ENCODE results near the gene RNASE1. TPM values are rescaled to one million over a fixed set of nuclear protein-coding genes. Genes with fewer than 3 reads are reported as not detected.

RNASE1 gene
- total RNA-seq, 4 donors from 2014 or later: 39.7 to 97.1 (median 64.0) TPM

GRCh38 chr14:20809917-20810316, 7.3 kb upstream of the RNASE1 start:
- DNase-seq (ENCODE audit: low spot score in 2 of 2): no peak
- TF ChIP-seq CTCF (IDR thresholded peaks at IDR 0.05) (no peak), EP300 (IDR thresholded peaks at IDR 0.05) (no peak), POLR2AphosphoS5 (IDR thresholded peaks at IDR 0.05) (no peak), POLR2A (IDR thresholded peaks at IDR 0.05) (no peak)
- Histone ChIP-seq H3K27ac (no peak overlapping the region), H3K4me3 (no peak overlapping the region), H3K27me3 (no peaks in the 10 kb centered on the region), H3K9me3 (no peaks in the 10 kb centered on the region), H3K36me3 (no peaks in the 10 kb centered on the region), H3K4me1 (no peaks in the 10 kb centered on the region)
- WGBS: 59% methylated on average over 5 of the region's 5 CpGs

GRCh38 chr14:20808162-20808483, 5.5 kb upstream of the RNASE1 start:
- DNase-seq (ENCODE audit: low spot score in 2 of 2): no peak
- no peak overlapping the region for H3K27ac ChIP-seq
- TF ChIP-seq EP300 (IDR thresholded peaks at IDR 0.05) (no peak), POLR2AphosphoS5 (IDR thresholded peaks at IDR 0.05) (no peak), CTCF (IDR thresholded peaks at IDR 0.05) (no peak), POLR2A (IDR thresholded peaks at IDR 0.05) (no peak)

GRCh38 chr14:20807304-20808161, 4.9 kb upstream of the RNASE1 start:
- Histone ChIP-seq H3K36me3 (no peaks in the 10 kb centered on the region), H3K27ac (no peak overlapping the region), H3K4me1 (no peaks in the 10 kb centered on the region), H3K4me3 (no peak overlapping the region), H3K9me3 (no peaks in the 10 kb centered on the region), H3K27me3 (no peaks in the 10 kb centered on the region)
- whole genome bisulfite sequencing: 57% methylated on average over 6 of the region's 6 CpGs
- TF ChIP-seq POLR2AphosphoS5 (IDR thresholded peaks at IDR 0.05): no peak
- TF ChIP-seq CTCF (IDR thresholded peaks at IDR 0.05): no peak
- no peak for TF ChIP-seq POLR2A (IDR thresholded peaks at IDR 0.05)
- no peak for TF ChIP-seq EP300 (IDR thresholded peaks at IDR 0.05)
- DNase-seq (ENCODE audit: low spot score in 2 of 2): no peak

More at GRCh38 chr14:20808162-20808483, 5.5 kb upstream of the RNASE1 start:
- no peaks in the 10 kb centered on the region for H3K36me3 ChIP-seq
- H3K4me3 ChIP-seq: no peak overlapping the region
- WGBS: 55% methylated on average over 3 of the region's 3 CpGs
- H3K4me1 ChIP-seq: no peaks in the 10 kb centered on the region
- H3K9me3 ChIP-seq: no peaks in the 10 kb centered on the region
- H3K27me3 ChIP-seq: no peaks in the 10 kb centered on the region

GRCh38 chr14:20805485-20805884, 2.8 kb upstream of the RNASE1 start:
- TF ChIP-seq POLR2A (IDR thresholded peaks at IDR 0.05): no peak
- no peak for TF ChIP-seq POLR2AphosphoS5 (IDR thresholded peaks at IDR 0.05)
- TF ChIP-seq EP300 (IDR thresholded peaks at IDR 0.05): no peak
- Histone ChIP-seq H3K4me1 (no peaks in the 10 kb centered on the region), H3K27me3 (no peaks in the 10 kb centered on the region), H3K27ac (no peak overlapping the region), H3K36me3 (no peaks in the 10 kb centered on the region), H3K9me3 (no peaks in the 10 kb centered on the region), H3K4me3 (no peak overlapping the region)
- 91% methylated on average over 6 of the region's 6 CpGs for WGBS
- DNase-seq (ENCODE audit: low spot score in 2 of 2): no peak

DNA sequence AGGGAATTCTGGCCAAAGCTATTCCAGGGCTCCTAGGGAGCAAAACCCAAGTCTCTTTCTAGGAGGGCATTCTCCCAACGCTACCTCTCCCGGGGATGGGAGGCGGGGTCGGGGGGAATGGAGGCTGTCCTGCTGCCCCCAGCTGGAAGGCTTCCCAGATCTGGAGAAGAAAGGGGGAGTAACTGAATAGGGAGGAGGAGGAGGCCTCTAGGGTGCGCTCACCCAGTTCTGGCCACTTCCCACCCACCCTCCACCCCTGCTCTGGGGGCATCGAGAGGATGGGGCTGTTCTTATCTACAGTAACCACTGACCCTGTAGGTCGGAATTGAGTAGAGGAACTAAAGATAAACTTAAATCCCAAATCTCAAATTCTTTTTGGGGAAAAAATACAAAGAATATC, 579 bp upstream of the RNASE1 start:
- Histone ChIP-seq H3K36me3 (no peaks in the 10 kb centered on the region), H3K4me1 (no peaks in the 10 kb centered on the region), H3K9me3 (no peaks in the 10 kb centered on the region), H3K4me3 (no peak overlapping the region), H3K27ac (peak overlapping the region; percentile 22), H3K27me3 (peaks cover 7% of the 10 kb centered on the region)
- no peak for DNase-seq (ENCODE audit: low spot score in 2 of 2)
- no peak for TF ChIP-seq POLR2AphosphoS5 (IDR thresholded peaks at IDR 0.05)
- TF ChIP-seq EP300 (IDR thresholded peaks at IDR 0.05): no peak
- no peak for TF ChIP-seq CTCF (IDR thresholded peaks at IDR 0.05)
- TF ChIP-seq POLR2A (IDR thresholded peaks at IDR 0.05): no peak
- WGBS: 72% methylated on average over 7 of the region's 7 CpGs
